Transverse colon (tissue), 4 donors: Measurements from ENCODE around the gene LMAN1.

ENCODE experiments used
- CTCF ChIP-seq, 5 experiments: fragments of 200-600 bp in 3 of 5; fragments of 450-650 bp in 2 of 5; sonication (generic) in 3 of 5; IDR thresholded peaks; 1 replicate in 2 of 5; 2 replicates in 3 of 5; pipeline ENCODE4 v1.5.1; 2016 to 2017; ENCODE audit warnings: antibody characterized with exemption in 5 of 5, inconsistent platforms in 3 of 5, mild to moderate bottlenecking in 2 of 5, moderate library complexity in 1 of 5
- EP300 ChIP-seq: sonication (generic); formaldehyde crosslinking; IDR thresholded peaks from one replicate; pipeline ENCODE4 v1.6.1; 2017; ENCODE audit warnings: antibody characterized with exemption, low read depth
- POLR2A ChIP-seq: fragments of 450-650 bp; IDR thresholded peaks from one replicate; pipeline ENCODE4 v1.6.1; 2016; ENCODE audit warnings: antibody characterized with exemption, mild to moderate bottlenecking, moderate library complexity
- POLR2AphosphoS5 ChIP-seq, 3 donors: sonication (generic); formaldehyde crosslinking; IDR thresholded peaks; one replicate each; pipeline ENCODE4 v1.6.1; 2016; ENCODE audit warnings: antibody characterized with exemption in 3 of 3

DNA sequence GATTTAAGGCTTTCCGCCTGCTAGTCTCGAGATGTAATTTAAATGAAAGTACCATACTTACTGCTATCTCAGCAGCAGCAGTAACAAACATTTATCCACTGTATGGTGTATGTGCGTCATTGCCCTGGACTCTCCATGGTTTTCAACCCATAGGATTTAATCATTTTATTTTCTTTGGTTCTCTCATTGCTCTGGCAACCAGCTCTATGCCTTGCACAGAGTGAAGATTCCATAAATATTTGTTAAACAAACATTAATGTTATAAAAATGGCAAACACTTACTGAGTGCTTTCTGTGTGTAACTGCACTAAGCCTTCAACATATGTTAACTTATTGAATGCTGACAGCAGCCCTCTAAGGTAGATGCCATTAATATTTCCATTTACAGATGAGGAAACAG is 1.3 kb upstream of the LMAN1 start:
- TF ChIP-seq CTCF (IDR thresholded peaks at IDR 0.05) (no peak), POLR2AphosphoS5 (IDR thresholded peaks at IDR 0.05) (no peak), EP300 (no peak), POLR2A (no peak)
